HepG2 (cell line): ENCODE data around the gene RTBDN. TPM values are rescaled to one million over a fixed set of nuclear protein-coding genes. Genes with fewer than 3 reads are reported as not detected.

Experiments
- ATAC-seq: fragments of 200-7000 bp; cut with Tn5 transposase; 3 replicates; pipeline ENCODE4 v1.9.1; 2020; ENCODE audit warnings: mild to moderate bottlenecking, moderate library complexity
- BruUV-seq: library from RNA; stranded (reverse); fragments of 400-500 nt; replicated peaks from 2 replicates; lab custom pipeline; 2021; lab: Mats Ljungman, UMichigan
- CTCF ChIA-PET: fragments of 300-600 bp; formaldehyde crosslinking; extraction: SDS; loops from one replicate; lab custom pipeline; 2021; ENCODE audit warnings: low total read pairs, inconsistent platforms, low intra/inter-chr PET ratio; lab: Yijun Ruan, JAX
- POLR2A ChIA-PET: fragments of 350-600 bp; sonication (Branson Sonifier 250); formaldehyde crosslinking; loops from one replicate; lab custom pipeline; 2020; ENCODE audit warnings: antibody characterized with exemption, inconsistent platforms; lab: Yijun Ruan, JAX
- DNase-seq: peaks from one replicate; pipeline ENCODE4 v3.0.0-alpha.2; 2015; ENCODE audit warnings: low spot score
- FAIRE-seq: peaks from 3 replicates; lab custom pipeline; 2011; peaks lifted over from hg19 to GRCh38; lab: Jason Lieb, UNC
- H2AFZ ChIP-seq: one replicate; pipeline ENCODE4 v1.6.1; 2011; ENCODE audit warnings: low read length, inconsistent platforms
- H3K27ac ChIP-seq: fragments of 300-600 bp; 3 replicates; pipeline ENCODE4 v1.8.0; 2011; ENCODE audit warnings: mixed run types, mild to moderate bottlenecking, mixed read lengths, low read length, inconsistent platforms; ENCODE audit not compliant: insufficient read depth; ENCODE audit errors: extremely low read length
- H3K27me3 ChIP-seq, 2 experiments: fragments of 200-600 bp in 1 of 2; 2 replicates in 1 of 2; 3 replicates in 1 of 2; pipeline versions ENCODE4 v1.6.0 to v1.8.0; 2011; ENCODE audit warnings: low read length in 2 of 2, mild to moderate bottlenecking in 2 of 2, moderate library complexity in 2 of 2, inconsistent platforms in 1 of 2; ENCODE audit not compliant: insufficient read depth in 2 of 2, control insufficient read depth in 1 of 2
- H3K36me3 ChIP-seq, 2 experiments: fragments of 200-600 bp in 1 of 2; replicated peaks in 1 of 2; 2 replicates in 1 of 2; 3 replicates in 1 of 2; pipeline versions ENCODE4 v1.5.1 to v1.8.0; 2011; ENCODE audit warnings: low read length in 2 of 2, inconsistent platforms in 1 of 2; ENCODE audit not compliant: insufficient read depth in 2 of 2, control insufficient read depth in 1 of 2
- H3K4me1 ChIP-seq: 2 replicates; pipeline ENCODE4 v1.5.1; 2012; ENCODE audit warnings: low read length, inconsistent platforms; ENCODE audit not compliant: insufficient read depth
- H3K4me2 ChIP-seq: 2 replicates; pipeline ENCODE4 v1.6.0; 2011; ENCODE audit warnings: low read depth, low read length, inconsistent platforms
- H3K4me3 ChIP-seq, 3 experiments: fragments of 200-600 bp in 1 of 3; sonication (generic), shearing (Covaris generic) in 1 of 3; replicated peaks in 1 of 3; 2 replicates each; pipeline ENCODE4 v1.5.1; 2011 to 2016; ENCODE audit warnings: low read length in 3 of 3, inconsistent platforms in 2 of 3, low read depth in 2 of 3, mild to moderate bottlenecking in 2 of 3, control low read depth in 1 of 3, mixed read lengths in 1 of 3; ENCODE audit not compliant: insufficient read depth in 1 of 3
- H3K79me2 ChIP-seq: one replicate; pipeline ENCODE4 v1.6.1; 2011; ENCODE audit warnings: low read length, inconsistent platforms; ENCODE audit not compliant: insufficient read depth
- H3K9ac ChIP-seq: 2 replicates; pipeline ENCODE4 v1.6.0; 2011; ENCODE audit warnings: mild to moderate bottlenecking, low read depth, low read length, inconsistent platforms; ENCODE audit not compliant: insufficient read depth
- H3K9me3 ChIP-seq: 2 replicates; pipeline ENCODE4 v1.5.1; 2012; ENCODE audit warnings: mild to moderate bottlenecking, low read length
- H4K20me1 ChIP-seq: 2 replicates; pipeline ENCODE4 v1.6.0; 2011; ENCODE audit warnings: inconsistent platforms, mild to moderate bottlenecking, low read length, moderate library complexity; ENCODE audit not compliant: insufficient read depth
- EEA1 ChIP-seq: sonication (generic); formaldehyde crosslinking; IDR thresholded peaks from 2 replicates; pipeline ENCODE4 v1.5.1; 2020; ENCODE audit warnings: mild to moderate bottlenecking, missing genetic modification reagents, borderline replicate concordance
- HOXA3 ChIP-seq: sonication (generic); formaldehyde crosslinking; IDR thresholded peaks from 2 replicates; pipeline ENCODE4 v1.5.0; 2020; ENCODE audit warnings: missing genetic modification reagents
- KDM2A ChIP-seq: sonication (generic); formaldehyde crosslinking; IDR thresholded peaks from 2 replicates; pipeline ENCODE4 v1.4.0; 2020; ENCODE audit warnings: low read depth, missing genetic modification reagents, borderline replicate concordance
- ZNF710 ChIP-seq: sonication (generic); formaldehyde crosslinking; IDR thresholded peaks from 2 replicates; pipeline ENCODE4 v1.5.0; 2020; ENCODE audit warnings: mild to moderate bottlenecking, missing genetic modification reagents, borderline replicate concordance
- ZNF777 ChIP-seq: sonication (generic); formaldehyde crosslinking; IDR thresholded peaks from 2 replicates; pipeline ENCODE4 v1.4.0; 2020; ENCODE audit warnings: missing genetic modification reagents
- WGBS: methylation state at CpG from one replicate; pipeline ENCODE4 v1.1.6; 2017; ENCODE audit warnings: low lambda C conversion rate; 5-methylcytosine and 5-hydroxymethylcytosine counted together
- in situ Hi-C: cut with HindIII; loops from 2 replicates; pipeline ENCODE4 v1.10.0; 2017; ENCODE audit warnings: low pct_unique_long_range_greater_than_20kb; ENCODE audit not compliant: extremely low pct_ligation_motif_present
- intact Hi-C: fragments of 100-400 bp; cut with micrococcal nuclease; formaldehyde crosslinking; loops from one replicate; pipeline ENCODE4 v1.10.0; 2022; ENCODE audit not compliant: unreplicated experiment
- polyA plus RNA-seq, 8 experiments: library from polyadenylated mRNA; depleted of rRNA in 3 of 8; stranded (reverse) in 7 of 8; unstranded in 1 of 8; fragments of >200 nt; fragmentation: Illumina TruSeq in 4 of 8; extraction: Trizol in 4 of 8; gene quantifications; 2 replicates each; pipeline versions ENCODE4 v1.2.1 to v1.2.3, GENCODE V29; 2011 to 2016; ENCODE audit warnings: low read depth in 4 of 8, missing spikeins in 1 of 8, mixed read lengths in 1 of 8; ENCODE audit not compliant: insufficient read depth in 1 of 8
- total RNA-seq, 5 experiments: library from RNA; depleted of rRNA; stranded (reverse); fragments of >200 nt; fragmentation: Illumina TruSeq; extraction: Trizol; gene quantifications; 2 replicates each; pipeline ENCODE4 v1.2.3, GENCODE V29; 2016; ENCODE audit warnings: low read depth in 1 of 5
- TF ChIP-seq, protein P1 (sequence below), 2 experiments: sonication (generic) in 1 of 2; formaldehyde crosslinking in 1 of 2; IDR thresholded peaks; 2 replicates each; pipeline versions ENCODE4 v1.4.0 to v1.6.1; 2016 to 2020; ENCODE audit warnings: borderline replicate concordance in 1 of 2, low read depth in 1 of 2, mild to moderate bottlenecking in 1 of 2, missing genetic modification reagents in 1 of 2
- TF ChIP-seq, protein P2 (sequence below): sonication (generic); formaldehyde crosslinking; IDR thresholded peaks from 2 replicates; pipeline ENCODE4 v1.5.0; 2020; ENCODE audit warnings: missing genetic modification reagents, mild to moderate bottlenecking, borderline replicate concordance

RTBDN gene
- total and polyA plus RNA-seq, 2 of the 13 experiments (the other 11 are each of a cell fraction or from before 2014, with no cell fraction given), result 0.27 to 0.48 TPM

DNA sequence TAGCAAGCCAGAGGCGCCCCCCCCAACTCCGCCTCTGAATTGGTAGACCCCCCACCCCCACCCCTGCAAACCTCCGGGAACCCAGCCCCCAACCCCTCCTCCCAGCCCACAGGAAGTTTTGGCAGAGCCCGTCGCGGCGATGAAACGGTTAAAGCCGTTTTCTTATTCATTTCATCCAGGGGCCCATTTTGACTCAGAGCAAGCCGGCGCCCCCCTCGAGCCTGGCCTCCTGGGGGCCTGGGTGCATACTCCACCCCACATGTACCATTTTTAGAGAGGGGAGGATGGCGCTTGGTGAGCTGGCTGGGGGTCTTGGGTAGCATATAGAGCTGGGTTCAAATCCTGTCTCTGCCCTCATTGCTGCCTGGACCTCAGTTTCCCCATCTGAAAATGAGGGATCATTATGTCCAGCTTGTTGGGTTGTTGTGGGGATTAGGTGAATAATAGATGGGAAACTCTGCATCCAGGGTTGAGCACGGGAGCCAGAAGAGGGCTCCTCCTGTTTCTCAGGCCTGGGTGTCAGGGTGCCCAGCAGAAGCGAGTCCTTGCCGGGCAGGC lies 51.0 kb downstream of the RTBDN start:
- ChIA-PET CTCF (no interaction called here), POLR2A (interaction anchor here (0.9 to 3.9 kb wide), 2 partner anchors 9 to 50 kb away, joined by 3 to 38 read pairs; partner anchors contain the start of gene JUNB)
- Histone ChIP-seq H3K79me2 (no peaks in the 10 kb centered on the region), H3K4me2 (peak overlapping the region; percentile 92), H3K9ac (no peak overlapping the region), H3K4me3 (peak overlapping the region; percentile 30 to 73 (median 65); a peak in 4 of 6 replicates), H4K20me1 (no peaks in the 10 kb centered on the region), H3K27me3 (no peaks in the 10 kb centered on the region; a peak in 3 of 5 replicates), H3K9me3 (no peaks in the 10 kb centered on the region), H3K4me1 (peaks cover 85% of the 10 kb centered on the region), H3K36me3 (no peaks in the 10 kb centered on the region), H2AFZ (no peak overlapping the region), H3K27ac (no peak overlapping the region)
- no peak for FAIRE-seq
- no TSS peak for BruUV-seq
- intact Hi-C loops (no loop called here), in situ Hi-C loops (no loop called here)
- TF ChIP-seq ZNF777 (CRISPR knock-in tag) (no peak; the same call in 1 of the 2 replicates), ZNF710 (CRISPR knock-in tag) (0 out of 2 replicates have a peak, but pooled peaks have one; percentile 9)
- DNase-seq, result no peak
- no peak for ATAC-seq
- WGBS, result under 1% methylated on average over 13 of the region's 16 CpGs

- in situ Hi-C loops, result no loop called here
- TF ChIP-seq KDM2A (CRISPR knock-in tag) (peak; percentile 43), HOXA3 (peak; percentile 32; the same call in 1 of the 2 replicates), EEA1 (CRISPR knock-in tag) (peak; percentile 72; the same call in 1 of the 2 replicates)
- TF ChIP-seq, protein P1, sequence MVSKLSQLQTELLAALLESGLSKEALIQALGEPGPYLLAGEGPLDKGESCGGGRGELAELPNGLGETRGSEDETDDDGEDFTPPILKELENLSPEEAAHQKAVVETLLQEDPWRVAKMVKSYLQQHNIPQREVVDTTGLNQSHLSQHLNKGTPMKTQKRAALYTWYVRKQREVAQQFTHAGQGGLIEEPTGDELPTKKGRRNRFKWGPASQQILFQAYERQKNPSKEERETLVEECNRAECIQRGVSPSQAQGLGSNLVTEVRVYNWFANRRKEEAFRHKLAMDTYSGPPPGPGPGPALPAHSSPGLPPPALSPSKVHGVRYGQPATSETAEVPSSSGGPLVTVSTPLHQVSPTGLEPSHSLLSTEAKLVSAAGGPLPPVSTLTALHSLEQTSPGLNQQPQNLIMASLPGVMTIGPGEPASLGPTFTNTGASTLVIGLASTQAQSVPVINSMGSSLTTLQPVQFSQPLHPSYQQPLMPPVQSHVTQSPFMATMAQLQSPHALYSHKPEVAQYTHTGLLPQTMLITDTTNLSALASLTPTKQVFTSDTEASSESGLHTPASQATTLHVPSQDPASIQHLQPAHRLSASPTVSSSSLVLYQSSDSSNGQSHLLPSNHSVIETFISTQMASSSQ (IDR thresholded peaks at IDR 0.05; ENCODE audit: low read depth), result no peak
- TF ChIP-seq, protein P1 (CRISPR knock-in tag; IDR thresholded peaks at IDR 0.05; ENCODE audit: borderline replicate concordance), result peak; percentile 33; the same call in 1 of the 2 replicates
- TF ChIP-seq, protein P2, sequence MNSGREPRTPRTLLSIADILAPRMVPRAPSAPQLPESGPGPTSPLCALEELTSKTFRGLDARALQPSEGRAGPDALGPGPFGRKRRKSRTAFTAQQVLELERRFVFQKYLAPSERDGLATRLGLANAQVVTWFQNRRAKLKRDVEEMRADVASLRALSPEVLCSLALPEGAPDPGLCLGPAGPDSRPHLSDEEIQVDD, result no peak
Observed at GRCh38 chr19:12782424-12783290, 51.7 kb downstream of the RTBDN start.

More at GRCh38 chr19:12782424-12783290, 51.7 kb downstream of the RTBDN start:
- intact Hi-C loops, result no loop called here
- no peak for ATAC-seq
- no peaks in the 10 kb centered on the region for H3K9me3 ChIP-seq
- no peak overlapping the region for H2AFZ ChIP-seq
- FAIRE-seq, result no peak
- POLR2A ChIA-PET, result interaction anchor here (0.9 to 3.9 kb wide), 4 partner anchors 10 to 49 kb away, joined by 3 to 38 read pairs (median 3); partner anchors contain the start of gene JUNB
- no TSS peak for BruUV-seq
- 2% methylated on average over 17 of the region's 88 CpGs for WGBS
- no peaks in the 10 kb centered on the region for H4K20me1 ChIP-seq
- DNase-seq, result no peak
- H3K4me2 ChIP-seq, result peak overlapping the region; percentile 92
- H3K4me3 ChIP-seq, result peak overlapping the region; percentile 25 to 73 (median 65)
- H3K36me3 ChIP-seq, result no peaks in the 10 kb centered on the region
- no peaks in the 10 kb centered on the region; a peak in 3 of 5 replicates for H3K27me3 ChIP-seq
- no peak overlapping the region for H3K27ac ChIP-seq
- H3K79me2 ChIP-seq, result no peaks in the 10 kb centered on the region
- CTCF ChIA-PET, result no interaction called here
- peaks cover 79% of the 10 kb centered on the region for H3K4me1 ChIP-seq
- peak overlapping the region; percentile 14; the same call in 1 of the 2 replicates for H3K9ac ChIP-seq
